HG03103 (cell line): ENCODE data around the gene WRAP73.
"Not testable (repeated sequence)": the region's sequence is repeated elsewhere in the genome, so short reads cannot be mapped to it uniquely, and the experiment has no call there.

Experiments
- ATAC-seq: cut with Tn5 transposase; IDR thresholded peaks from one replicate; pipeline ENCODE4 v1.9.1; 2021; ENCODE audit warnings: low read depth; ENCODE audit not compliant: unreplicated experiment

The WRAP73 gene

DNA sequence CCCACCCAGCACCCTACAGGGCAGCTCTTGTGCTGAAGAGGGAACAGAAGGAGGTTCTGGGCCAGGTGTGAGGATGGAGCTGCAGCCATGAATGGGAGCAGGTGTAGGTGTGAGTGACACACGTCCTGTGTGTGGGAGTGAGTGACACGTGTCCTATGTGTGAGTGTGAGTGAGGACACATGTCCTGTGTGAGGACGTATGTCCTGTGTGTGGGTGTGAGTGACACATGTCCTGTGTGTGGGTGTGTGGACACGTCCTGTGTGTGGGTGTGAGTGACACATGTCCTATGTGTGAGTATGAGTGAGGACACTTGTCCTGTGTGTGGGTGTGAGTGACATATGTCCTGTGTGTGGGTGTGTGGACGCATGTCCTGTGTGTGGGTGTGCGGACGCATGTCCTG lies 65.0 kb downstream of the WRAP73 start:
- ATAC-seq, result no peak

DNA sequence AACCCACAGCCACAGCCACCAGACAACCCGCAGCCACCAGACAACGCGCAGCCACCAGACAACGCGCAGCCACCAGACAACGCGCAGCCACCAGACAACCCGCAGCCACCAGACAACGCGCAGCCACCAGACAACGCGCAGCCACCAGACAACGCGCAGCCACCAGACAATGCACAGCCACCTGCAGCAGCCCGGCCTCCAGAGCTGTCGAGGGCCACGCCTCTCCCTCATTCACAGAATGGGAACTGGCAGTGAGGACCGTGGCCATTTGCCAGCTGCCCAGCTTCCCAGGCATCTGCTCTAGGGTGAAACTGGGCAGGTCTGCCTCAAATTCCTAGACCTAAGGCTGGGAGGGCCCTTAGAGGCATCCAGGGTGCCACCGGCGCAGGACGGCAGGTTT lies 66.2 kb downstream of the WRAP73 start:
- ATAC-seq, result not testable (repeated sequence)

DNA sequence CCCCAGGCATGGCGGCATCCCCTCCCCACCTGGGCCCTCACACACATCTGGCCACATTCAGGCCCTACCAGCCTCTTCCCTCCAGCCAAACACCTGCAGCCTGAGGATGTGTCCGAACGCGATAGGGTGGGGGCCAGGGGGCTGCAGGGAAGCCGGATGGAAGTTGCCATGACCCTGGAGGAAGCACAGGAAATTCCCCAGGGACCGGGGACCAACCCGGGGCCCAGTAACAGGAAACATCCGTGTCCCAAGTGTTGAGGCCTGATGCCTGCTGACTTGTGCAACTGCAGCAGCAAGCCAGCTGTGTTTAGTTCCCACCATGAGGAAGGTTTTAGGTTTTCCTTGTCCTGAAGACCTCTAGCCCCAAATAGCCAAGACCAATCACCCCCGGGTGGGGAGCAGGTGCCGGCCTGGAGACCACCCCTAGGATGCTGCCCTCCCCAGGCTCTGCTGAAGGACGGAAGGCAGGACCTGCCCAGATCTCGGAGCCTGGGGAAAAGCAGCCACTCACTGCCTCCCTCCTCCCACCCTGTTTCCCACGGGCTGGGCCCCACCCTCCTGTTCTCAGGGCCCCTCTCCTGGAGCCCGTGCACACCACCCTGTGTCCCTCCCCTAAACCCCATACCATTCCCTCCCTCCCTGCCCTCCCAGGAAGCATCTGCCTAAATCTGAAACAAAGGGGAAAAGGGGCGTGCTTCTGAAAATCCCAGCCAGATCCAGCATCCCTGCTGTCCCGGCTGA lies 68.4 kb downstream of the WRAP73 start:
- ATAC-seq, result no peak
